ENCODE measurements around the gene EMCN.
"Not testable (repeated sequence)": the region's sequence is repeated elsewhere in the genome, so short reads cannot be mapped to it uniquely, and the experiment has no call there.

The EMCN gene

GRCh38 chr4:100517864-100518341 is at the start of gene EMCN:
Gene EMCN (minus strand): TSS chr4:100518022. CDS start chr4:100517914, 108 bp downstream.
- no peak for DNase-seq

- DNase-seq, result no peak
Observed at GRCh38 chr4:100566396-100566795, 48.6 kb upstream of the EMCN start.

GRCh38 chr4:100557306-100557705 is 39.5 kb upstream of the EMCN start:
- DNase-seq, result no peak

GRCh38 chr4:100555611-100556337 is 38.0 kb upstream of the EMCN start:
- no peak for DNase-seq

GRCh38 chr4:100548200-100548560 is 30.4 kb upstream of the EMCN start:
- DNase-seq, result no peak

- DNase-seq, result no peak
Observed at GRCh38 chr4:100547541-100548199, 29.8 kb upstream of the EMCN start.

- DNase-seq, result no peak
Observed at GRCh38 chr4:100545427-100545826, 27.6 kb upstream of the EMCN start.

- DNase-seq, result no peak
Observed at GRCh38 chr4:100540131-100540530, 22.3 kb upstream of the EMCN start.

- no peak for DNase-seq
Observed at GRCh38 chr4:100539706-100540105, 21.9 kb upstream of the EMCN start.

- DNase-seq, result no peak
Observed at GRCh38 chr4:100533741-100534140, 15.9 kb upstream of the EMCN start.

- DNase-seq, result not testable (repeated sequence)
Observed at GRCh38 chr4:100530161-100530560, 12.3 kb upstream of the EMCN start.

- no peak for DNase-seq
Observed at GRCh38 chr4:100525686-100526085, 7.9 kb upstream of the EMCN start.

GRCh38 chr4:100519205-100519604 is 1.4 kb upstream of the EMCN start:
- DNase-seq, result no peak

- no peak for DNase-seq
Observed at GRCh38 chr4:100516225-100516624, 1.6 kb downstream of the EMCN start.

- DNase-seq, result no peak
Observed at GRCh38 chr4:100511896-100512295, 5.9 kb downstream of the EMCN start.

GRCh38 chr4:100510551-100510950 is 7.3 kb downstream of the EMCN start:
- DNase-seq, result no peak

GRCh38 chr4:100509386-100509785 is 8.4 kb downstream of the EMCN start:
- DNase-seq, result no peak

- DNase-seq, result no peak
Observed at GRCh38 chr4:100508691-100509090, 9.1 kb downstream of the EMCN start.

- peak; percentile 72 for DNase-seq
Observed at GRCh38 chr4:100504086-100504874, 13.5 kb downstream of the EMCN start.

- no peak for DNase-seq
Observed at GRCh38 chr4:100497791-100498190, 20.0 kb downstream of the EMCN start.

- no peak for DNase-seq
Observed at GRCh38 chr4:100495074-100495473, 22.7 kb downstream of the EMCN start.

- no peak for DNase-seq
Observed at GRCh38 chr4:100494166-100494565, 23.7 kb downstream of the EMCN start.

GRCh38 chr4:100493756-100494155 is 24.1 kb downstream of the EMCN start:
- no peak for DNase-seq

- no peak for DNase-seq
Observed at GRCh38 chr4:100492129-100492528, 25.7 kb downstream of the EMCN start.
